ENCODE results near the gene F3. TPM values are rescaled to one million over a fixed set of nuclear protein-coding genes. Genes with fewer than 3 reads are reported as not detected.
"Not testable (repeated sequence)": the region's sequence is repeated elsewhere in the genome, so short reads cannot be mapped to it uniquely, and the experiment has no call there.

The F3 gene
- total RNA-seq = 27.9 TPM
- long read RNA-seq, transcript F3-201 (6 exons, 2,287 nt) = major isoform, 12 of 12 reads
- long read RNA-seq, partial matches to known transcripts = 0 of 12 reads
- long read RNA-seq, other reads (novel, unspliced or antisense) = 0 of 12 reads

GRCh38 chr1:94541246-94542087 lies at the start of gene F3:
TSS of gene F3 (minus strand) at chr1:94541759. CDS start at chr1:94541636, 123 bp downstream.
- DNase-seq (ENCODE audit: missing footprints) (peak; percentile 92), ATAC-seq (peak; percentile 93)
- intact Hi-C loops (cut with DNase I) = loop anchor here (2.0 to 5.0 kb wide), 2 partner anchors 116 to 211 kb away; no protein-coding TSS in a partner anchor

- ATAC-seq (peak; percentile 62), DNase-seq (ENCODE audit: missing footprints) (no peak)
- intact Hi-C loops (cut with DNase I) = no loop called here
Observed at GRCh38 chr1:94590203-94591137, 48.9 kb upstream of the F3 start.

- ATAC-seq = no peak
- intact Hi-C loops (cut with DNase I) = no loop called here
- DNase-seq (ENCODE audit: missing footprints) = no peak
Observed at GRCh38 chr1:94589728-94590127, 48.2 kb upstream of the F3 start.

DNA sequence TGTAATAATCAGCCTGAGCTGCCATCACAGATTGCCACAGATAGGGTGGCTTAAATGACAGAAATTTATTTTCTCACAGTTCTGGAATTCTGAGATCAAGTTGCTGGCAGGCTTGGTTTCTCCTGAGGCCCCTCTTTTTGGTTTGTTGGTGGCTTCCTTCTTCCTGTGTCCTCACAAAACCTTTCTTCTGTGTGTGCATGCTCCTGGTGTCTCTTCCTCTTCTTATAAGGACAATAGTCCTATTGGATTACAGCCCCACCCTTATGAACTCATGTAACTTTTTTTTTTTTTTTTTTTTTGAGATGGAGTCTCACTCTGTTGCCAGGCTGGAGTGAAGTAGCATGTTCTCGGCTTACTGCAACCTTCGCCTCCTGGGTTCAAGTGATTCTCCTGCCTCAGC lies 41.0 kb upstream of the F3 start:
- DNase-seq (ENCODE audit: missing footprints) (no peak), ATAC-seq (no peak)
- intact Hi-C loops (cut with DNase I) = no loop called here

DNA sequence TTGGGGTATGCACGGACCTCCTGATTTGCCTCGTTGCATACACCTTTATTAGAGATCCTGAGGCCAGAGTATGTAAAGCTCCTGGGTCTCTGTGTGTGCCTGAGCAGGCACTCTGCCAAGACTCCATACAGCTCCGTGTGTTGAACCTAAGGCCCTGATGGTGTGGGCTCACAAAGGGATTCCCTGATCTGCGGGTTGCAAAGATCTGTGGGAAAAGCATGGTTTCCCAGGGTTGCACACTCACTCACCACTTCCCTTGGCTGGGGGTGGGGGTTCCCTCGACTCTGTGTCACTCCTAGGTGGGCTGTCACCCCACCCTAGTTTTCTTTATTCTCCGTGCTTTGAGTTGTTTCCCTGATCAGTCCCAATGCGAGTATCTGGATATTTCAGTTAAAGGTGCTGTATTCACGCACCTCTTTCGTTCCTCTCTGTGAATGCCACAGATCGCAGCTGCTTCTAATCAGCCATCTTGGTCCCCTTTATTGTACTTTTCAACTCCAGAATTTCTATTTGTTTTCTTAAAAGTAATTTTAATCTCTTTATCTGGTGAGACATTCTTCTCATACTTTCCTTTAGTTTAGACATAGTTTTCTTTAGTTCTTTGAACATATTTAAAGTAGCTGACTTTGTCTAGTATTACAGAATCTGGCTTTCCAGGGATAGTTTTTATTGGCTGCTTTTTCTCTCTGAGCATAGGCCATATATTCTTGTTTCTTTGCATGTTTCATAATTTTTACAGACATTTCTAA lies 39.0 kb upstream of the F3 start:
- intact Hi-C loops (cut with DNase I) = no loop called here
- ATAC-seq = no peak
- DNase-seq (ENCODE audit: missing footprints) = no peak

GRCh38 chr1:94579876-94580294 lies 38.3 kb upstream of the F3 start:
- no peak for DNase-seq (ENCODE audit: missing footprints)
- intact Hi-C loops (cut with DNase I) = no loop called here
- no peak for ATAC-seq

DNA sequence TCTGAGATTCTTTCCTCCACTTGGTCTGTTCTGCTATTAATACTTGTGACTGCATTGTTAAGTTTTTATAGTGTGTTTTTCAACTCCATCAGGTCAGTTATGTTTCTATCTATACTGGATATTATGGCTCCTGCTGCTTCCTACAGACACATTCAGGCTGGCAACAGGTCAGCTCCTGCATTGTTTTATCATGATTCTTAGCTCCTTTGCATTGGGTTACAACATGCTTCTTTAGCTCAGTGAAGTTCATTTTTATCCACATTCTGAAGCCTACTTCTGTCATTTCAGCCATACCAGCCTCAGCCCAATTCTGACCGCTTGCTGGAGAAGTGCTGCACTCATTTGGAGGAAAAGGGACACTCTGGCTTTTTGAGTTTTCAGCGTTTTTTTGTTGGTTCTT lies 37.3 kb upstream of the F3 start:
- DNase-seq (ENCODE audit: missing footprints) (no peak), ATAC-seq (no peak)
- intact Hi-C loops (cut with DNase I) = no loop called here

DNA sequence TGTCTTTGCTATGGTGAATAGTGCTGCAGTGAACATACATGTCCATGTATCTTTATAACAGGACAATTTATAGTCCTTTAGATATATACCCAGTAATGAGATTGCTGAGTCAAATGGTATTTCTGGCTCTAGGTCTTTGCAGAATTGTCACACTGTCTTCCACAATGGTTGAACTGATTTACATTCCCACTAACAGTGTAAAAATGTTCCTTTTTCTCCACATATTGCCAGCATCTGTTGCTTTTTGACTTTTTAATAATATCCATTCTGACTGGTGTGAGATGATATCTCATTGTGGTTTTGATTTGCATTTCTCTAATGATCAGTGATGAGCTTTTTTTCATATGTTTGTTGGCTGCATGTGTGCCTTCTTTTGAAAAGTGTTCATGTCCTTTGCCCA lies 32.4 kb upstream of the F3 start:
- intact Hi-C loops (cut with DNase I); ATAC-seq; DNase-seq (ENCODE audit: missing footprints): not testable (repeated sequence)

DNA sequence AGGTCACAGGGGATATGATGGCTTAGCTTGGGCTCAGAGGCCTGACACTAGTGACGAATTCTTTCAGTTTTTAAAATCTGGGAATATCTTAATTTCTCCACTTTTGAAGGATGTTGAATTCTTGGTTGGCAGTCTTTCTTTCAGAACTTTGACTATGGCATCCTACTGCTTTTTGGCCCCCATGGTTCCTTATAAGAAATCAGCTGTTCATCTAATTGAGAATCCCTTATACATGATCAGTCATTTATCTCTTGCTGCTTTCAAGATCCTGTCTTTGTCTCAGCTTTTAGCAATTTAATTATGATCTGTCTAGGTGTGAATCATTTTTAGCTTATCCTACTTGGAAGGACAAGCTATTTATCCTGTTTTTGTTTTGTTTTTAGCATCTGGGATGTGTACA lies 31.2 kb upstream of the F3 start:
- ATAC-seq (no peak), DNase-seq (ENCODE audit: missing footprints) (no peak)
- intact Hi-C loops (cut with DNase I) = no loop called here

DNA sequence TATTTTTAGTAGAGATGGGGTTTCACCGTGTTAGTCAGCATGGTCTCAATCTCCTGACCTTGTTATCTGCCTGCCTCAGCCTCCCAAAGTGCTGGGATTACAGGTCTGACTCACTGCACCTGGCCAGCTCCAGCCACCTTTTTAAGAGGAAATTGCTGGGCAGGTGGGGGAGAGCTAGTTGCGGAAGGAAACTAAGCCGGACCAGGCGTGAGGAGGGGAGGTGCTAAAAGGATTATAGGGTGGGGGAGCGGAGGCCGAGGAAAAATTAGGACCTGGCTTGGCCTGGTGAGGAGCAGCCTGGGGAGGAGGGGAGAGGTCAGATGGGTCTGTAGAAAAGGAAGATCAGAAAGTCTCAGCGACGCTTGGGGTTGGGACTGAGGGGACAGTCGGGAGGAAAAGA lies 29.4 kb upstream of the F3 start:
- ATAC-seq; intact Hi-C loops (cut with DNase I); DNase-seq (ENCODE audit: missing footprints): not testable (repeated sequence)

DNA sequence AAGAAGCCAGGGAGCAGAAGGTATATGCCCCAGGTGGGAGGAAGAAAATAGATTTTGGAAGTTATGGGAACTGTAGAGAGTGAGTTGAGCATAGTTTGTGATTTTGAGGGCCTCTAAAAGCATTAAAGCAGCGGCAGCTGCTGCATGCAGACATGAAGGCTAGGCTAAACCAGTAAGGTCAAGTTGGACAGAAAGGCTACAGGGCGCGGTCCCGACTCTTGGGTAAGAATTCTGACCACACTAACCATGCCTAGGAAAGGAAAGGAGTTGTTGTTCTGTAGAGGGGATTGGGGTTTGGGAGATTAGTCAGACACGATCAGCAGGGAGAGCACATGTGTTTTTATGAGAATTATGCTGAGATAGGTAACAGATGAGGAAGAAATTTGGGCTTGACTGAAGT lies 27.2 kb upstream of the F3 start:
- intact Hi-C loops (cut with DNase I); ATAC-seq; DNase-seq (ENCODE audit: missing footprints): not testable (repeated sequence)

DNA sequence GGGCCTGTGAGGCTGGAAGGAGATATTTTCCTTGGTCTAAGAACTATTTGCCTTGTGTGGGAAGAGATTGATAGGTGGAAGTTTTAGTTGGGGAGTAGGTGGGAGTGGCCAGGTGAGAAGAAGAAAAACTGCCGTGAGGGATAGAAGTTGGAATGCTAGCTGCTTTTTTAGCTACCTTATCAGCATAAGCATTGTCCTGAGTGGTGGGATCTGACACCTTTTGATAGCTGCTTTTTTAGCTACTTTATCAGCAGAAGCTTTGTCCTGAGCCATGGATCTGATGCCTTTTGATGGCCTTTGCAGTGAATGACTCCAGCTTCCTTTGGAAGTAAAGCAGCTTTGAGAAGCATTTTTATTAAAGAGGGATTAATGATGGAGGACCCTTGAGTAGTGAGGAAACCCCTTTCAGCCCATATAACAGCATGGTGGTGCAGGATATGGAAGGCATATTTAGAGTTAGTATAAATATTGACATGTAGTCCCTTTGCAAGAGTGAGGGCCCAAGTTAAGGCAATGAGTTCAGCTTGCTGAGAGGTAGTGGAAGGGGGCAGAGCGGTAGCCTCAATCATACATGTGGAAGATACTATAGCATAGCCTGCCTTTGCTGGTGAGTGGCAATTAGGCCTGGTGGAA lies 26.5 kb upstream of the F3 start:
- ATAC-seq = not testable (repeated sequence)

GRCh38 chr1:94566436-94566835 lies 24.9 kb upstream of the F3 start:
- intact Hi-C loops (cut with DNase I); DNase-seq (ENCODE audit: missing footprints); ATAC-seq: not testable (repeated sequence)

More for the DNA sequence above, 26.5 kb upstream of the F3 start:
- intact Hi-C loops (cut with DNase I); DNase-seq (ENCODE audit: missing footprints): not testable (repeated sequence)

- DNase-seq (ENCODE audit: missing footprints) (no peak), ATAC-seq (no peak)
- intact Hi-C loops (cut with DNase I) = no loop called here
Observed at GRCh38 chr1:94565901-94566300, 24.3 kb upstream of the F3 start.

DNA sequence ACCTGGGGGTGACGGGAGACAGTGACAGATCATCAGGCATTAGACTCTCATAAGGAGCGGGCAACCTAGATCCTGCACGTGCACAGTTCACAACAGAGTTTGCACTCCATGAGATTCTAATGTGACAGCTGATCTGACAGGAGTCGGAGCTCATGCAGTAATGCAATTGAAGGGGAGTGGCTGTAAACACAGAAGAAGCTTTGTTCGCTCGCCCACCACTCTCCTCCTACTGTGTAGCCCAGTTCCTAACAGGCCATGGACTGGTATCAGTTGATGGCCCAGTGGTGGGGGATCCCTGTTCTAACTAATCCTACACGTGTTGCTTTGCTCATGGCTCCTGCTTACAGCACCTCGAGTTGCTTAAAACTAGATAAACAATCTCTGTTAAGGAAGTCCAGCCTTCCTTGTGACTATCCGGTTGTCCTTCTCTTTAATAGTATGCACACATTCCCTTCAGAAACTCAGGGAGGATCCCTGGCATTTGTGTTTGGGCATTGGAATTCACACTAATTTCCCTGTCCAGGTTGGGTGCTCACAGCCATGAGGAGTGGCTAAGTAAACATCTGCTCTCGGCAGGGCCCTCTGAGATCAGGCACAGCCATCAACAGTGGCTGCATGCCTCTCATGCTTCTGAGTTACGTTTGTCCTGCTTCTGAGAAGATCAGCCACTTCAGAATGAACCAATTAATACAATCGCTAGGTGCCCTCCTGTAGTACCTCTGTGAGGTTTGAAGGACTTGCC lies 21.1 kb upstream of the F3 start:
- intact Hi-C loops (cut with DNase I) = no loop called here
- ATAC-seq (no peak), DNase-seq (ENCODE audit: missing footprints) (no peak)

DNA sequence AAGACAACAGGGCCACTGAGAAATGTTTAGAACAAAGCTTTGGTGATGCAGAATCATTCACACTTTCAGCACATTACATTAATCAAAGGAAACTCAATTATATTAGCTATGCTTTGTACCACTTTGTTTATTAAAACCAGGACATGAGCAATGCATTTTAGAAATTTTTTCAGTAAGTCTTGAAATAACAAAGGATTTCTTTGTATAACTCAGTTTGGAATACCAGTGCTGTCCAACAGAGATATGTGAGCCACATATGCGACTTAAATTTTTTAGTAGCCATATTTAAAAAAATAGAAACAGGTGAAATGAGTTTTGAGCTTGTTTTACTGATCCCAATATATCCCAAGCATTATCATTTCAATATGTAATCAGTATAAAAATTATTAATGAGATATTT lies 18.8 kb upstream of the F3 start:
- DNase-seq (ENCODE audit: missing footprints) = no peak
- intact Hi-C loops (cut with DNase I) = no loop called here
- ATAC-seq = no peak

- intact Hi-C loops (cut with DNase I) = no loop called here
- ATAC-seq = no peak
- no peak for DNase-seq (ENCODE audit: missing footprints)
Observed at GRCh38 chr1:94559921-94560320, 18.4 kb upstream of the F3 start.

- intact Hi-C loops (cut with DNase I) = no loop called here
- DNase-seq (ENCODE audit: missing footprints) (no peak), ATAC-seq (no peak)
Observed at GRCh38 chr1:94555091-94555490, 13.5 kb upstream of the F3 start.

All from Right ventricle myocardium inferior (tissue), 1 donor.